Activated CD8-positive, alpha-beta T cell treated with anti-CD3 and anti-CD28 coated beads, Interleukin-2, amount 10 ng/mL, durations not matched to agents 7 days and 5 days (primary cell): ENCODE measurements around the gene PAPSS2. TPM values are rescaled to one million over a fixed set of nuclear protein-coding genes. Genes with fewer than 3 reads are reported as not detected.

Experiments
- ATAC-seq: fragments of 150-1000 bp; cut with Tn5 transposase; one replicate; pipeline ENCODE4 v1.10.0; 2021; ENCODE audit warnings: moderate library complexity
- CTCF ChIA-PET: fragments of 350-600 bp; sonication (Branson Sonifier 250); formaldehyde crosslinking; loops from one replicate; lab custom pipeline; 2021; ENCODE audit warnings: antibody characterized with exemption; lab: Charles Lee
- POLR2A ChIA-PET: fragments of 350-600 bp; sonication (Branson Sonifier 250); formaldehyde crosslinking; loops from one replicate; lab custom pipeline; 2021; ENCODE audit warnings: antibody characterized with exemption; lab: Charles Lee
- DNase-seq: peaks from one replicate; pipeline ENCODE4 v3.0.0-alpha.2; 2020
- H3K27ac Mint-ChIP-seq: one replicate; pipeline ENCODE4 v1.8.0; 2021; ENCODE audit warnings: mild to moderate bottlenecking, mixed read lengths
- H3K27me3 Mint-ChIP-seq: one replicate; pipeline ENCODE4 v1.8.0; 2021; ENCODE audit warnings: low read depth, mixed read lengths
- H3K36me3 Mint-ChIP-seq: one replicate; pipeline ENCODE4 v1.8.0; 2021; ENCODE audit warnings: low read depth, mixed read lengths
- H3K4me1 Mint-ChIP-seq: one replicate; pipeline ENCODE4 v1.8.0; 2021; ENCODE audit warnings: low read depth, mixed read lengths
- H3K4me3 Mint-ChIP-seq: one replicate; pipeline ENCODE4 v1.8.0; 2021; ENCODE audit warnings: mild to moderate bottlenecking, mixed read lengths
- H3K9me3 Mint-ChIP-seq: one replicate; pipeline ENCODE4 v1.8.0; 2022; ENCODE audit warnings: mixed read lengths; ENCODE audit not compliant: insufficient read depth
- total RNA-seq, 2 experiments: library from RNA; stranded (reverse); gene quantifications; one replicate each; pipeline ENCODE4 v1.2.3, GENCODE V29; 2021

Gene PAPSS2
- total RNA-seq, 2 experiments from 2014 or later: 0.08 TPM; not detected in 1

GRCh38 chr10:87660484-87661133 is 931 bp downstream of the PAPSS2 start:
- peak overlapping the region; percentile 64 for H3K4me3 Mint-ChIP-seq
- no peak for ATAC-seq
- H3K4me1 Mint-ChIP-seq: peaks cover 14% of the 10 kb centered on the region
- H3K27me3 Mint-ChIP-seq: peaks cover 41% of the 10 kb centered on the region
- POLR2A ChIA-PET: no interaction called here
- H3K27ac Mint-ChIP-seq: no peak overlapping the region
- DNase-seq: no peak
- no peaks in the 10 kb centered on the region for H3K36me3 Mint-ChIP-seq
- no peaks in the 10 kb centered on the region for H3K9me3 Mint-ChIP-seq
- CTCF ChIA-PET: interaction anchor here (0.8 to 1.1 kb wide), 3 partner anchors 74 to 596 kb away, joined by 3 read pairs; no protein-coding TSS in a partner anchor

DNA sequence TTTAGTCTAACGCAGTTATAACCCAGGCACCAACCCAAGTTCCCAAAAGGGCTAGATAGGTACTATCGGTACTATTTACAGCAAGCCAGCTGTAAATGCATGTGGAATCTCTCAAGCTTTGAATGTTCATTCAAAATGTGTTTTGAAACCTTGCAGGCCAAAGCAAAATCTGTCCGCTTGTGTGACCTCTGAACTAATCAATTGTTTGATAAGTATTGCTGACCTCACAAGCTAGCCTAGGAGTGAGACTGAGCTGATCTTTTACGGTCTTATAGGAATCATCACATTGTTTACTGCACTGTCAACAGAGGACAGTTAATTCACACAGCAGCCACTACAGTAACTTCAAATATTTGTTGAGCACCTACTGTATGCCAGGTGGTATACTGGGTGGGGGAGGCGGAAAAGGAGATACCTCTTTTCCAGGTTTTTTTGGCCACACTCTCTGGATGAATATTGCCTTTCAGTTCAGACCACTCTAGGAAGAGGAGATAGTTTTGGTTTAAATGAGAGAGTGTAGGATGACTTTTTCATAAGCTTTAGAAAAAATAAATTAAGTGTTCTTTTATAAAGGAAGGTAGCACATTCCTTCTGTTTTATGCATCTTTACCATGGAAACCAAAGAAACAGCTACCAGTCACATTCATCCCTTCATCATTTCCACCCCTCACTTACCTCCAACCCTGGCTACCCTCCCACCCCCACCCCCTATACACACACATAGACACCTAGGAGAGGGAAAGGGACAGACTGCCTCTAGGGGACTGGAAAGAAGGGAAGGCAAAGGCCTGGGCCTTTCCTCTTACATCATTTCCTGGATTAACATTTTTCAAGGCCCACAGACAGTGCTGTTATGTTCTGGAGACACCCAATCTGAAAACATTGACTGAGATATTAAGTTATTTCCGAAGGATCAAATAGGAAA is 2.4 kb downstream of the PAPSS2 start:
- ChIA-PET POLR2A (no interaction called here), CTCF (no interaction called here)
- DNase-seq (no peak), ATAC-seq (no peak)
- Mint-ChIP-seq H3K27me3 (peaks cover 41% of the 10 kb centered on the region), H3K27ac (no peak overlapping the region), H3K9me3 (no peaks in the 10 kb centered on the region), H3K4me3 (no peak overlapping the region), H3K36me3 (no peaks in the 10 kb centered on the region), H3K4me1 (peaks cover 14% of the 10 kb centered on the region)

DNA sequence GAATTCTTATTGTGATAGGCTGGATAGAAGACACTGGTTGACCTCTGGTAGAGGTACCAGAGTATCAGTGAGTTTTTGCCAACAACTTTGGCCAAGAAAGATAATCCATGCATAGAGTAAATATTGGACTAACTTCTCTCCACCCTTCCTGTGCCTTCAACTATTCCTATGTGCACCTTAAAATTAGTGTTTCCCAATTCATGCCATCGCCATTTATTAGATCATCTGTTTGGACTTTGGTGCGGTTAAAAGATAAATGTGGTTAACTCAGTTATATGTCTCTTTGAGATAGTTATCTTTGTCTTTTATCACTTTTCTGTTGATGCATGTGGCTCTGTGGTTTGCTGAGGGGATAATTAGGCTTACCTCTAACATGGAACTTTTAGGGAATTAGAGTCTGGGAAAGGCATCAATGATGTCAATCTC is 4.6 kb downstream of the PAPSS2 start:
- no peaks in the 10 kb centered on the region for H3K36me3 Mint-ChIP-seq
- ChIA-PET POLR2A (no interaction called here), CTCF (no interaction called here)
- no peaks in the 10 kb centered on the region for H3K9me3 Mint-ChIP-seq
- H3K4me3 Mint-ChIP-seq: no peak overlapping the region
- ATAC-seq (no peak), DNase-seq (no peak)
- H3K27ac Mint-ChIP-seq: no peak overlapping the region
- peaks cover 33% of the 10 kb centered on the region for H3K27me3 Mint-ChIP-seq
- H3K4me1 Mint-ChIP-seq: peaks cover 11% of the 10 kb centered on the region

- CTCF ChIA-PET: no interaction called here
- H3K9me3 Mint-ChIP-seq: no peaks in the 10 kb centered on the region
These were observed 7.8 kb downstream of the PAPSS2 start for GRCh38 chr10:87667493-87667892.

GRCh38 chr10:87668324-87669074 is 8.8 kb downstream of the PAPSS2 start:
- ChIA-PET POLR2A (no interaction called here), CTCF (no interaction called here)
- Mint-ChIP-seq H3K36me3 (no peaks in the 10 kb centered on the region), H3K27ac (no peak overlapping the region), H3K27me3 (peaks cover 12% of the 10 kb centered on the region), H3K9me3 (no peaks in the 10 kb centered on the region), H3K4me1 (peaks cover 5% of the 10 kb centered on the region), H3K4me3 (no peak overlapping the region)
- no peak for DNase-seq
- no peak for ATAC-seq

More at GRCh38 chr10:87667493-87667892, 7.8 kb downstream of the PAPSS2 start:
- Mint-ChIP-seq H3K4me3 (no peak overlapping the region), H3K4me1 (peaks cover 2% of the 10 kb centered on the region), H3K36me3 (no peaks in the 10 kb centered on the region), H3K27me3 (peaks cover 14% of the 10 kb centered on the region), H3K27ac (no peak overlapping the region)
- ATAC-seq (no peak), DNase-seq (no peak)
- POLR2A ChIA-PET: no interaction called here

- POLR2A ChIA-PET: no interaction called here
These were observed 10.1 kb downstream of the PAPSS2 start for GRCh38 chr10:87669752-87670151.

GRCh38 chr10:87670586-87670985 is 10.9 kb downstream of the PAPSS2 start:
- no peak overlapping the region for H3K4me3 Mint-ChIP-seq
- CTCF ChIA-PET: no interaction called here
- no peaks in the 10 kb centered on the region for H3K9me3 Mint-ChIP-seq
- H3K27ac Mint-ChIP-seq: no peak overlapping the region
- H3K4me1 Mint-ChIP-seq: peaks cover 5% of the 10 kb centered on the region
- POLR2A ChIA-PET: no interaction called here
- ATAC-seq (no peak), DNase-seq (no peak)
- H3K27me3 Mint-ChIP-seq: peaks cover 5% of the 10 kb centered on the region
- no peaks in the 10 kb centered on the region for H3K36me3 Mint-ChIP-seq

More at GRCh38 chr10:87669752-87670151, 10.1 kb downstream of the PAPSS2 start:
- Mint-ChIP-seq H3K9me3 (no peaks in the 10 kb centered on the region), H3K27me3 (peaks cover 7% of the 10 kb centered on the region), H3K4me1 (peaks cover 5% of the 10 kb centered on the region), H3K4me3 (no peak overlapping the region), H3K36me3 (no peaks in the 10 kb centered on the region), H3K27ac (no peak overlapping the region)
- ATAC-seq: no peak
- CTCF ChIA-PET: no interaction called here
- no peak for DNase-seq

GRCh38 chr10:87671139-87671815 is 11.6 kb downstream of the PAPSS2 start:
- DNase-seq (no peak), ATAC-seq (no peak)
- Mint-ChIP-seq H3K27me3 (peaks cover 5% of the 10 kb centered on the region), H3K4me1 (peaks cover 5% of the 10 kb centered on the region), H3K27ac (no peak overlapping the region), H3K9me3 (no peaks in the 10 kb centered on the region), H3K4me3 (no peak overlapping the region), H3K36me3 (no peaks in the 10 kb centered on the region)
- CTCF ChIA-PET: no interaction called here
- POLR2A ChIA-PET: no interaction called here

- DNase-seq: no peak
- no peaks in the 10 kb centered on the region for H3K36me3 Mint-ChIP-seq
- no peaks in the 10 kb centered on the region for H3K9me3 Mint-ChIP-seq
- no peak overlapping the region for H3K27ac Mint-ChIP-seq
- no peak overlapping the region for H3K4me3 Mint-ChIP-seq
- peaks cover 5% of the 10 kb centered on the region for H3K27me3 Mint-ChIP-seq
- ChIA-PET POLR2A (no interaction called here), CTCF (no interaction called here)
- no peak for ATAC-seq
- peaks cover 5% of the 10 kb centered on the region for H3K4me1 Mint-ChIP-seq
These were observed 12.9 kb downstream of the PAPSS2 start for GRCh38 chr10:87672551-87672950.

DNA sequence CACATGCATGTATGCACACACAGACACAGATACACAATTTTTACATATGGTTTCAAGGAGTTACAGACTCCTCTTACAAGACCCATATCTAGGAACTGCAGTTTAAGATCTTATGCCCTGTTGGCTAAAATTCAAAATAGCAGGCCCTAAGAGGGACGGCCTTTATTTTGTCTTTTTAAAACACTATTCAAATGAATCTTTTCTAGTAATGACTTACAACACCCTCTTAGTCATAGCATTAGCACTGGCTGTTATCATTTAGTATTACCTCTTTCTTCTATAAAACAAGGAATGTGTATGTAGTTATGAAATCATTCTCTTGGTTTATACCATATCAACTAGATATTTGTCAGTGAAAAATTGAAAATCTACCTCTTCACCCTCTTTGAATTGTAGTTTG is 15.3 kb downstream of the PAPSS2 start:
- ATAC-seq (no peak), DNase-seq (no peak)
- Mint-ChIP-seq H3K9me3 (no peaks in the 10 kb centered on the region), H3K4me3 (no peak overlapping the region), H3K36me3 (no peaks in the 10 kb centered on the region), H3K4me1 (peaks cover 5% of the 10 kb centered on the region), H3K27ac (no peak overlapping the region), H3K27me3 (peaks cover 11% of the 10 kb centered on the region)
- CTCF ChIA-PET: no interaction called here
- POLR2A ChIA-PET: no interaction called here
